GM20000 (cell line): Measurements from ENCODE around the gene THOC7.

Experiments
- DNase-seq: peaks from one replicate; pipeline ENCODE4 v3.0.0; 2012; ENCODE audit warnings: low spot score
- CTCF ChIP-seq: IDR thresholded peaks from 2 replicates; pipeline ENCODE4 v1.5.1; 2012; ENCODE audit warnings: mild to moderate bottlenecking, control low read depth; ENCODE audit errors: extremely low read depth, missing control alignments

Gene THOC7

GRCh38 chr3:63864965-63865327, 1.3 kb upstream of the THOC7 start:
- DNase-seq, result no peak
- TF ChIP-seq CTCF, result no peak

GRCh38 chr3:63864008-63864964, 681 bp upstream of the THOC7 start:
- peak; percentile 83 for DNase-seq
- no peak for TF ChIP-seq CTCF

GRCh38 chr3:63862804-63863149, 828 bp downstream of the THOC7 start:
- no peak for TF ChIP-seq CTCF
- peak; percentile 37 for DNase-seq

GRCh38 chr3:63861306-63861705, 2.3 kb downstream of the THOC7 start:
- no peak for TF ChIP-seq CTCF
- DNase-seq, result no peak

GRCh38 chr3:63860776-63861175, 2.8 kb downstream of the THOC7 start:
- DNase-seq, result no peak
- no peak for TF ChIP-seq CTCF

- no peak for TF ChIP-seq CTCF
- DNase-seq, result no peak
Measured at GRCh38 chr3:63857311-63857710, 6.3 kb downstream of the THOC7 start.

GRCh38 chr3:63855333-63855940, 8.2 kb downstream of the THOC7 start:
- no peak for DNase-seq
- TF ChIP-seq CTCF, result no peak
